GM13976 (cell line): ENCODE data around the gene NPAP1.
"Not testable (repeated sequence)": the region's sequence is repeated elsewhere in the genome, so short reads cannot be mapped to it uniquely, and the experiment has no call there.

ENCODE experiments used
- DNase-seq: peaks from one replicate; pipeline ENCODE4 v3.0.0; 2012; ENCODE audit warnings: low spot score
- CTCF ChIP-seq: IDR thresholded peaks from 2 replicates; pipeline ENCODE4 v1.5.1; 2012; ENCODE audit warnings: borderline replicate concordance, mild to moderate bottlenecking; ENCODE audit not compliant: insufficient read depth; ENCODE audit errors: extremely low read depth, missing control alignments, control extremely low read depth
- in situ Hi-C: fragments of 300-500 bp; cut with MboI; formaldehyde crosslinking; loops from one replicate; pipeline ENCODE4 v1.12.0; 2022; ENCODE audit warnings: low sequenced_read_pairs, mixed read lengths, inconsistent platforms; ENCODE audit not compliant: unreplicated experiment

Gene NPAP1

DNA sequence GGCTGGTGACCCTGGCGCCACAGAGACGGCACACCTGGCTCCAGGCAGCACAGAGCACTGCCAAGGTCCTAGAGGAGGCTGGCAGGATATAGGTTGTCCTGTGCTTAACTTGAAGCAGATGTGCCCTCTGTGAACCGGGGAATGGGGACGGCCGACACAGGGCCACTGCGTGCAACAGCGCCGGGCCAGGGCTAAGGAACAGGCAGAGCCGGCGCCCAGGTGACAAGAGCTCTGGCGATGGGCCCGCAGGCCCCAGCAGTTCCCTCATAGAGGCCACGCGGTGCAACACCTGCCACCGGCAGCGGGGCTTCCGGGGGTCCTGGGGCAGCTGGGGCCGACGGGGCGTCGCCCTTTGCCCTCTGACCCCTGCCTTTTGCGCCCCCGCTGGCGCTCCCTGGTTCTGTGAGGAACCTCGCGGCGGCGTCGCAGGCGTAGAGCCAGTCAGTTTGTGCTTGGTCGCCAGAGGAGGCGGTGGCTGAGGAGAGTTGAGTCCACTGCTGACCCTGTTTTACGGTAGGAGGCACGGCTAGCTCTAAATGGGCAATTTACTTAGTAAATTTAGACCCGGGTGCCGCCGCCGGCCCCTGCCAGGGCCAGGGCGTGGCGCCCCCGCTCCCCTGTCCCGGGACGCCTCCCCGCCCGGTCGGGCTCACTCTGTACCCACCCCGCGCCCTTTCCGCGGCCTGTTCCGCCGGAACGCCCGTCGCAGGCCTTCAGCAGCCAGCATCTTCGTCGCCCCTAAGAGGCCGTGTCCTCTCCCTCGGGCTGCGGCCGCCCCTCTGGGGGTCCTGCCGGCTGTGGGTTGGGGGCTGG, at the start of gene NPAP1:
NPAP1 (plus strand) TSS at position 444 of the 813 bp plus-strand sequence; CDS start at position 537, 93 bp downstream.
- DNase-seq = no peak
- no peak for TF ChIP-seq CTCF
- in situ Hi-C loops = no loop called here

DNA sequence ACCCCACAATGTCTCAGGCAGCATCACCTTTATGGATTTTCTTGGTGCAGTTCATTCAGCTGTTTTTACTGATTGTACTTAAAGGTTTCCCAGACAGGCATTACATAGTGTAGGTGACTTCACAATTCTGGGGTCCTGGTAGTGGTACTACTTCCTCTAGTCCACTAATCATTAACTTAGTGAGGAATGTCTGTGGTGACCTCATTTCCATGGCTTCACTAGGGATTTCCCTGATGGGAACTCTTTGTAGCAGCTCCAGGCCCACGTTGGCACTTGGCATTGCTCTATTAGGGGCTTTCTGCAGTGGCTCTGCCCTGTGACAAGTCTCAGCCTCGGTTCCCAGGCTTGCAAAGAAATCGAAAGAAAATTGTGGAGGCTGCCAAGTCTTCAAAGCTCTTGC, 48.1 kb upstream of the NPAP1 start:
- no peak for DNase-seq
- in situ Hi-C loops = no loop called here
- TF ChIP-seq CTCF = no peak

- no peak for DNase-seq
- TF ChIP-seq CTCF = no peak
- in situ Hi-C loops = no loop called here
Observed at GRCh38 chr15:24633082-24633481, 42.5 kb upstream of the NPAP1 start.

DNA sequence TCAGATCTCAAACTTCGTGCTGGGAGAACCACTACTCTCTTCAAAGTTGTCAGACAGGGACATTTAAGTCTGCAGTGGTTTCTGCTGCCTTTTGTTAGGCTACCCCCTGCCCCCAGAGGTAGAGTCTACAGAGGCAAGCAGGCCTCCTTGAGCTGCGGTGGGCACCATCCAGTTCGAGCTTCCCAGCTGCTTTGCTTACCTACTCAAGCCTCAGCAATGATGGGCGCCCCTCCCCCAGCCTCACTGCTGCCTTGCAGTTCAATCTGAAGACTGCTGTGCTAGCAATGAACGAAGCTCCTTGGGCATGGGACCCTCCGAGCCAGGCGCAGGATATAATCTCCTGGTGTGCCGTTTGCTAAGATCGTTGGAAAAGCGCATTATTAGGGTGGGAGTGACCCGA, 36.2 kb upstream of the NPAP1 start:
- DNase-seq, in situ Hi-C loops: not testable (repeated sequence)

DNA sequence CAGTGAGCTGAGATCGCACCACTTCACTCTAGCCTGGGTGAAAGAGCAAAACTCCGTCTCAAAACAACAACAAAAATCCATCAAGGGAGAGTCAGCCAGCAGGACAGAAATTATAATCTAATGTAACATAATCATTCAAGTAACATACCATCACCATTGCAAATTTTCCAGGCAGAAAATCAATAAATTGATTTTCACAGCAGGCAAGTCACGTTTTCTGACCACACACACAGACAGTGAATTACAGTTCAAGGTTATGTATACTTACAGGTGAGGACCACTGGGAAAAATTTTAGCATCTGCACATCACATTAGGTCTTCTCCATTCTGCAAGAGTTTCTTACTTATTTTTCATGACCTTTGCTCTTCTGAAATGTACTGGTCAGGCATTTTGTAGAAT, 29.9 kb upstream of the NPAP1 start:
- DNase-seq = no peak
- in situ Hi-C loops = no loop called here
- no peak for TF ChIP-seq CTCF

- no peak for DNase-seq
- TF ChIP-seq CTCF = no peak
- in situ Hi-C loops = no loop called here
Observed at GRCh38 chr15:24659622-24660021, 16.0 kb upstream of the NPAP1 start.

DNA sequence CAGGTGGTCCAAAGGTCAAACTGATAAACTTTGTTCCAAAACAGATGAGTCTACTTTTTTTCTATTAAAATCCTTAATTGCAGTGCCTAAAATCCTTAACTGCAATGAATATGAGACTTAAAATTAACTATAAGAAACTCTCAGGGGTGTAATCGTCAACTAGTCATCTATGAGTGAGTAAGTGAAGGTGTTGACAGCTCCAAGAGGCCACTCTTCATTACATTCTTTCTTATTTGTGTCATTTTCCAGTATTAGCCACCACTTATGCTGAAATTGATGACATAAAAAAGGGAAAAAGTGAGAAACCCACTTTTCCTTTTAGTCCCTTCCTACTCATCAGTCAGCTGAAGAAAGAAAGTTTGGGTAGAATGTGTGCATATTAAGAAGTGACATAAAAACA, 12.6 kb upstream of the NPAP1 start:
- in situ Hi-C loops = no loop called here
- DNase-seq = no peak
- TF ChIP-seq CTCF = no peak
